HG03520 (cell line): ENCODE data around the gene ARMC7.
"Not testable (repeated sequence)": the region's sequence is repeated elsewhere in the genome, so short reads cannot be mapped to it uniquely, and the experiment has no call there.

Experiments used
- ATAC-seq: cut with Tn5 transposase; IDR thresholded peaks from one replicate; pipeline ENCODE4 v1.9.1; 2021; ENCODE audit warnings: mild to moderate bottlenecking, moderate library complexity; ENCODE audit not compliant: unreplicated experiment

Gene ARMC7

GRCh38 chr17:75152523-75152921, 42.8 kb downstream of the ARMC7 start:
- ATAC-seq = no peak

DNA sequence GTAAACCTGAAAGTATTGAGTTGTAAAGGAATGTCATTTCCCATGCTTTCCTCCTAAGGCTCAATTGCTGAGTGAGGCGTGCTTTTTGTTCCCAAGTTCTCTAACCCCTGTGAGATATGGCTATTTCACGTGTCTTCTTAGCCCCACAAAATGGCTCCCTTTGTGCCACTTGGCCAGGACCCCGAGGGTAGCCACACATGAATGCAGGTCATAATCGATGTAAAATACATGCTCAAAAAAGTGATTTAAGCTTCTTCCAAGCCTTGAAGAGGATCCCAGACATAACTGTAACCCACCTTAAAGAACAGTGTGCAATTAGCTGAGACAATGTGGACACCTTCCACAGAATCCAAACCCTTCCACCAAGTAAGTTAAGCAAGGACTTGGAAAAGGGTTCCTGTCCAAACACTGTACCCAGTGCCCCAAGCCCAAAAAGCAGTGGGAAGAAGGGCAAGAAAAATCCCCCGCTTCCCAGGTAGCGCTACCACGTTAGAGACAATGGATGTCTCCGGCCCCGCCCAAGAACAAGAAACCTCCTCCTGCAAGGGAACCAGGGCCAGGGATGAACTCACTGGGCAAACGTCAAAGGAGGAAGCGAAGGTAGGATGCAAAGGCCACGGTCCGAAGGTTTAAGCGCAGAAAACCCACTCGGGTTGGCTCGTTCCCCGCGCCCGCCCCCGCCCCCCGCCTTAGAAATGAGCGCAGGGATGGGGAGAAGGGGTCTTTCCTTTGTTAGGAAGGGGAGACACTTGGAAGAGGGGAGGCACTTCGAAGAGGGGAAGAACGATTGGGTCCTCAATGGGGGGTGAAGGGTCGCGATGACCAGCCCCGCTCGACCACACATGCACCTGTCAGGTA, 43.4 kb downstream of the ARMC7 start:
- no peak for ATAC-seq

DNA sequence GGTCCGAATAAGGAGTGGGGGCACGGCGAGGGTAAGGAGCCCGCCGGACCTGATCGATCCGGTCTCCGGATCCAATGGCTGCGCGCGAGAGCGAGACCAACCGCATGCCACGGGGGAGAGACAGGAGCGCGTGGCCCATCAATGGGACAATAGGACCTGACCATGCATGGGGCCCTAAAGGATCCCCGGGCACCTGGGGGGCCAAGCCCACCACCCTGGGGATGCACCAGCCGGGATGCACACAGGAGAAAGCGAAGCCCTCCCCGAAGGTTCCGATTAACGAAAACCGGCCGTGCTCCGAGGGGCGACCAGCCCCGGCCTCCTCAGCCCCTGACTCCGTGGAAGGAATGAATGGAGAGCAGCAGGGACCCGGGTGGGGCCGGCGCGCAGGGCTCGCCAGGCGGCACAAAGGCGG, 44.0 kb downstream of the ARMC7 start:
- ATAC-seq = peak; percentile 1

GRCh38 chr17:75154195-75155106, 44.7 kb downstream of the ARMC7 start, which contains the start of gene JPT1:
TSS of gene JPT1 (minus strand) at chr17:75154512. CDS start at chr17:75154397, 115 bp downstream.
- peak; percentile 89 for ATAC-seq

- ATAC-seq = no peak
Measured at GRCh38 chr17:75155191-75155601, 45.4 kb downstream of the ARMC7 start.

GRCh38 chr17:75158480-75158879, 48.7 kb downstream of the ARMC7 start:
- ATAC-seq = not testable (repeated sequence)

DNA sequence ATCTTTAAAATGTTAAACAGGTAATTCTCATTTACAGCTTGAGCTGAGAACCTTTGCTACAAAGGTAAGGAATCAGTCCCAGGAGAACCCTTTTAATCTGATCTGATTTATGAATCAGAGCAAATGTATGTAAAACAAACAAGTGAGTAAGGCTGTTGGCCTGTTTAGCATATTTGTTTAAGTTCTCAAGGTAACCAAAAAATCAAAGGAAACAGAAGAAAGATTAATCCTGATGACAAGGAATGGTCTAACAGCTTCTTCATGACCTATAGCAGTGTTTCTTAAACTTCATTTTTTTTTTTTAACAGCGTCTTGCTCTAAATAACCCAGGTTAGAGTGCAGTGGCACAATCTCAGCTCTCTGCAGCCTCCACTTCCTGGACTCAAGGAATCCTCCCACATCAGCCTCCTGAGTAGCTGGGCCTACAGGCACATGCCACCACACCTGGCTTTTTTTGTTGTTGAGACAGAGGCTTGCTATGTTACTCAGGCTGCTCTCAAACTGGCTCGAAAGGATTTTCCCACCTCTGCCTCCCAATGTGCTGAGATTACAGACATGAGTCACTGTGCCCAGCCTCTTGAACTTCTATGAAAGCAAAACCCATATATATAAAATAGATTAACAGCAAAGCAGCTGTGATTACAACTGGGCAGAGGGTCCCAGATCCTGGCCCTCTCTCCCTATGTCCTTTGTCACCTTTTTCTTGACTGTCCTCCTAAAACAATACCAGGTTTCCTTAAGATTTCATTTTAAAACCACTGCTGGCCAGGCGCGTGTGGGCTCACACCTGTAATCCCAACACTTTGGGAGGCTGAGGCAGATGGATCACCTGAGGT, 49.6 kb downstream of the ARMC7 start:
- no peak for ATAC-seq

- no peak for ATAC-seq
Measured at GRCh38 chr17:75160211-75160610, 50.4 kb downstream of the ARMC7 start.

DNA sequence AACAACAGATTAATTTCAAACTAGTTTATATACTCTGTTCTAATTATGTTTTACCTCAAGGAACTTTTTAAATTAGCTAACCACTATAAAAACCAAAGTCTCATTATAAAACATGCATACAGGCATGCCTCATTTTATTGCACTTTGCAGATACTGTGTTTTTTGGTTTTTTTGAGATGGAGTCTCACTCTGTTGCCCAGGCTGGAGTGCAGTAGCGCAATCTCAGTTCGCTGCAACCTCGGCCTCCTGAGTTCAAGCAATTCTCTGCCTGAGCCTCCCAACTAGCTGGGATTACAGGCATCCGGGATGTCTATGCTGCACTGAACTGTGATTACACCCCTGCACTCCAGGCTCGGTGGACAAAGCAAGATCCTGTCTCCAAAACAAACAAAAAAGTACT, 53.3 kb downstream of the ARMC7 start:
- ATAC-seq = no peak

GRCh38 chr17:75164606-75165005, 54.8 kb downstream of the ARMC7 start:
- ATAC-seq = not testable (repeated sequence)

DNA sequence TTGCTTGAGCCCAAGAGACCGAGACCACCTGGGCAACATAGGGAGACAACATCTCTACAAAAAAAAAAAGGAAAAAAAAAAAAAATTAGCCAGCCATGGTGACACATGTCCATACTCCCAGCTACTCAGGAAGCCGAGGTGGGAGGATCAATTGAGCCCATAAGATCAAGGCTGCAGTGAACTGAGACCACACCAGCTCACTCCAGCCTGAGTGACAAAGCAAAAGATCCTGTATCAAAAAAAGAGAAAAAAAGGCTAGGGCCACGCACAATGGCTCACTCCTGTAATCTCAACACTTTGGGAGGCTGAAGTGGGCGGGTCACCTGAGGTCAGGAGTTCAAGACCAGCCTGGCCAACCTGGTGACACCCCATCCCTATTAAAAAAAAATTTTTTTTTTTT, 59.2 kb downstream of the ARMC7 start:
- ATAC-seq = no peak

DNA sequence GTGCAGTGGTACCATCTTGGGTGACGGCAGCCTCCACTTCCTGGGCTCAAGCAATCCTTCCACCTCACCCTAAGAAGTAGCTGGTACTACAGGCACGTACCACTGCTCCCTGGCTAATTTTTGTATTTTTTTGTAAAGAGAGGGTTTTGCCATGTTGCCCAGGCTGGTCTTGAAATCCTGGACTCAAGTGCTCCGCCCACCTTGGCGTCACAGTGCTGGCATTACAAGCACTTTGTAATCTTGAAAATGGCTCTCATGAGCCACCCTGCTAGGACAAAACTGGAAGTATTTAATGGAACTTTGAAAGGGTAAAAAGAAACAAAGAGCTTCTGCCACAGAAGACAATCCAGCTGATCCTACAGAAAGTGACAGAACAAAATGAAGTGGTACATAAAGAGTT, 63.8 kb downstream of the ARMC7 start:
- ATAC-seq = no peak

GRCh38 chr17:75174996-75175395, 65.2 kb downstream of the ARMC7 start:
- no peak for ATAC-seq

GRCh38 chr17:75176625-75177024, 66.9 kb downstream of the ARMC7 start:
- no peak for ATAC-seq

DNA sequence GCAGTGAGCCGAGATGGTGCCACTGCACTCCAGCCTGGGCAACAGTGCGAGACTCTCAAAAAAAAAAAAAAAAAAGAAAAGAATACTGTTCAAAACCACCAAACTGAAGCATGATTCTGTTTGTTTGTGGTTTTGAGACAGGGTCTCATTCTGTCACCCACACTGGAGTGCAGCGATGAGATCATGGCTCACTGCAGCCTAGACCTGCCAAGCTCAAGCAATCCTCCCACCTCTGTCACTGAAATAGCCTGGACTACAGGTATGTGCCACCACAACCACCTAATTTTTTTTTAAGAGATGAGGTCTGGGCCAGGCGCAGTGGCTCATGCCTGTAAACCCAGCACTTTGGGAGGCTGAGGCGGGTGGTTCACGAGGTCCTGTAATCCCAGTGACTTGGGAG, 68.7 kb downstream of the ARMC7 start:
- ATAC-seq = no peak
